HEK293T (cell line): ENCODE measurements around the gene ONECUT1.

Source experiments
- CTCF ChIA-PET: fragments of 350-600 bp; formaldehyde crosslinking; extraction: SDS; loops from one replicate; lab custom pipeline; 2021; ENCODE audit warnings: antibody characterized with exemption, inconsistent platforms; lab: Yijun Ruan, JAX
- POLR2A ChIA-PET: fragments of 350-600 bp; formaldehyde crosslinking; extraction: SDS; loops from one replicate; lab custom pipeline; 2020; ENCODE audit warnings: antibody characterized with exemption, inconsistent platforms; lab: Yijun Ruan, JAX
- DNase-seq: peaks from one replicate; pipeline ENCODE4 v3.0.0; 2012; ENCODE audit warnings: mixed read lengths; ENCODE audit errors: extremely low spot score
- ARNT ChIP-seq: fragments of 450-650 bp; IDR thresholded peaks from 2 replicates; pipeline ENCODE4 v1.6.1; 2017; ENCODE audit warnings: mild to moderate bottlenecking
- BHLHE40 ChIP-seq: fragments of 450-650 bp; IDR thresholded peaks from 2 replicates; pipeline ENCODE4 v1.6.1; 2016; ENCODE audit warnings: mild to moderate bottlenecking, moderate library complexity, borderline replicate concordance
- CTBP1 ChIP-seq: fragments of 450-650 bp; IDR thresholded peaks from 2 replicates; pipeline ENCODE4 v1.6.1; 2016; ENCODE audit warnings: borderline replicate concordance
- ELF4 ChIP-seq: fragments of 450-650 bp; IDR thresholded peaks from 2 replicates; pipeline ENCODE4 v1.6.1; 2017; ENCODE audit warnings: antibody characterized with exemption
- FOXA1 ChIP-seq: fragments of 450-650 bp; IDR thresholded peaks from 2 replicates; pipeline ENCODE4 v1.6.1; 2016; ENCODE audit warnings: mild to moderate bottlenecking
- FOXK2 ChIP-seq: fragments of 450-650 bp; IDR thresholded peaks from 2 replicates; pipeline ENCODE4 v1.6.1; 2016; ENCODE audit warnings: mild to moderate bottlenecking
- FOXM1 ChIP-seq: fragments of 450-650 bp; IDR thresholded peaks from 2 replicates; pipeline ENCODE4 v1.6.1; 2017; ENCODE audit warnings: mild to moderate bottlenecking, borderline replicate concordance
- HDGF ChIP-seq: fragments of 450-650 bp; IDR thresholded peaks from 2 replicates; pipeline ENCODE4 v1.6.1; 2017; ENCODE audit warnings: antibody characterized with exemption, borderline replicate concordance
- L3MBTL2 ChIP-seq: fragments of 450-650 bp; conservative IDR thresholded peaks from 2 replicates; pipeline ENCODE4 v1.6.1; 2016; ENCODE audit warnings: mild to moderate bottlenecking
- LEF1 ChIP-seq: fragments of 450-650 bp; IDR thresholded peaks from 2 replicates; pipeline ENCODE4 v1.6.1; 2017; ENCODE audit warnings: mild to moderate bottlenecking, borderline replicate concordance
- NFRKB ChIP-seq: fragments of 450-650 bp; IDR thresholded peaks from 2 replicates; pipeline ENCODE4 v1.6.1; 2016; ENCODE audit warnings: mild to moderate bottlenecking, moderate library complexity
- SP1 ChIP-seq: fragments of 450-650 bp; IDR thresholded peaks from 2 replicates; pipeline ENCODE4 v1.6.1; 2017
- SUZ12 ChIP-seq: fragments of 450-650 bp; IDR thresholded peaks from 2 replicates; pipeline ENCODE4 v1.6.1; 2016; ENCODE audit warnings: mild to moderate bottlenecking
- TARDBP ChIP-seq: fragments of 450-650 bp; IDR thresholded peaks from 2 replicates; pipeline ENCODE4 v1.6.1; 2016
- ZNF384 ChIP-seq: fragments of 450-650 bp; IDR thresholded peaks from 2 replicates; pipeline ENCODE4 v1.6.1; 2016
- TF ChIP-seq, protein P1 (sequence below): fragments of 450-650 bp; IDR thresholded peaks from 2 replicates; pipeline ENCODE4 v1.6.1; 2016

The ONECUT1 gene

GRCh38 chr15:52762621-52763020, 27.5 kb downstream of the ONECUT1 start:
- no peak for DNase-seq
- CTCF ChIA-PET = no interaction called here
- TF ChIP-seq ARNT = no peak
- TF ChIP-seq, protein P1, sequence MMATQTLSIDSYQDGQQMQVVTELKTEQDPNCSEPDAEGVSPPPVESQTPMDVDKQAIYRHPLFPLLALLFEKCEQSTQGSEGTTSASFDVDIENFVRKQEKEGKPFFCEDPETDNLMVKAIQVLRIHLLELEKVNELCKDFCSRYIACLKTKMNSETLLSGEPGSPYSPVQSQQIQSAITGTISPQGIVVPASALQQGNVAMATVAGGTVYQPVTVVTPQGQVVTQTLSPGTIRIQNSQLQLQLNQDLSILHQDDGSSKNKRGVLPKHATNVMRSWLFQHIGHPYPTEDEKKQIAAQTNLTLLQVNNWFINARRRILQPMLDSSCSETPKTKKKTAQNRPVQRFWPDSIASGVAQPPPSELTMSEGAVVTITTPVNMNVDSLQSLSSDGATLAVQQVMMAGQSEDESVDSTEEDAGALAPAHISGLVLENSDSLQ = no peak
- no peak for TF ChIP-seq SUZ12
- no peak for TF ChIP-seq HDGF
- no peak for TF ChIP-seq ZNF384
- TF ChIP-seq CTBP1 = no peak
- POLR2A ChIA-PET = no interaction called here

DNA sequence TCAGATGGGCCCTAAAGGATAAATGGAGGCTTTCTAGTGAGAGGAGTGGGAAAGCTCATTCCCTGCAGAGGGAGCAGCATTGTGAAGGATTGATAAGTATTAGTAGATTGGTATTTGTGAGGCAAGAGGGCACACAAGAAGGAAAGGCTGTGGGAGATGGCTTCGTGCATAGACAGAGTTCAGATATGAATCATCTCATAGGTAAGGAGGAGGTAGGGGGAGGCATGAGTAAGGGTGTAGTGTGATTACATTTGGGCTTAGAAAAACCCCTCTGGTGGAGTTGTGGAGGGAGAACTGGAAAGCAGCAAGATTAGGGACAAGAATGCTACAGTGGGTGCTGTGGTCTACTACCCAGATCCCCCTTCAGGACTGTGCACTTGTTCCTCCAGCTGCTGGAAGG, 29.6 kb downstream of the ONECUT1 start:
- no peak for DNase-seq
- CTCF ChIA-PET = no interaction called here
- TF ChIP-seq FOXM1 (no peak), L3MBTL2 (no peak)
- POLR2A ChIA-PET = no interaction called here

GRCh38 chr15:52759969-52760368, 30.2 kb downstream of the ONECUT1 start:
- CTCF ChIA-PET = no interaction called here

GRCh38 chr15:52757496-52757895, 32.6 kb downstream of the ONECUT1 start:
- ChIA-PET POLR2A (no interaction called here), CTCF (no interaction called here)
- no peak for TF ChIP-seq L3MBTL2
- TF ChIP-seq FOXA1 = no peak
- no peak for TF ChIP-seq HDGF
- no peak for TF ChIP-seq NFRKB
- no peak for TF ChIP-seq FOXM1
- TF ChIP-seq SUZ12 = no peak
- TF ChIP-seq BHLHE40 = no peak
- TF ChIP-seq ELF4 = no peak
- no peak for TF ChIP-seq TARDBP
- no peak for TF ChIP-seq LEF1
- TF ChIP-seq FOXK2 = no peak
- DNase-seq = no peak

More at GRCh38 chr15:52759969-52760368, 30.2 kb downstream of the ONECUT1 start:
- DNase-seq = no peak
- POLR2A ChIA-PET = no interaction called here
- TF ChIP-seq SUZ12 (no peak), FOXA1 (no peak), TARDBP (no peak), CTBP1 (no peak), ELF4 (no peak), SP1 (no peak), L3MBTL2 (no peak), HDGF (no peak), LEF1 (no peak), ZNF384 (no peak), FOXK2 (no peak), BHLHE40 (no peak), ARNT (no peak), FOXM1 (no peak), NFRKB (no peak)
- TF ChIP-seq, protein P1 = no peak

- no peak for TF ChIP-seq ZNF384
- no peak for TF ChIP-seq FOXM1
- TF ChIP-seq, protein P1 = no peak
- TF ChIP-seq SP1 = no peak
- no peak for TF ChIP-seq HDGF
- TF ChIP-seq CTBP1 = no peak
- TF ChIP-seq BHLHE40 = no peak
- no peak for TF ChIP-seq ELF4
- TF ChIP-seq ARNT = no peak
- TF ChIP-seq LEF1 = no peak
- TF ChIP-seq L3MBTL2 = no peak
- no peak for TF ChIP-seq NFRKB
- TF ChIP-seq SUZ12 = no peak
- TF ChIP-seq FOXK2 = no peak
- TF ChIP-seq TARDBP = no peak
- no peak for TF ChIP-seq FOXA1
- ChIA-PET POLR2A (no interaction called here), CTCF (no interaction called here)
- DNase-seq = no peak
These were observed 38.6 kb downstream of the ONECUT1 start for GRCh38 chr15:52751522-52751921.

DNA sequence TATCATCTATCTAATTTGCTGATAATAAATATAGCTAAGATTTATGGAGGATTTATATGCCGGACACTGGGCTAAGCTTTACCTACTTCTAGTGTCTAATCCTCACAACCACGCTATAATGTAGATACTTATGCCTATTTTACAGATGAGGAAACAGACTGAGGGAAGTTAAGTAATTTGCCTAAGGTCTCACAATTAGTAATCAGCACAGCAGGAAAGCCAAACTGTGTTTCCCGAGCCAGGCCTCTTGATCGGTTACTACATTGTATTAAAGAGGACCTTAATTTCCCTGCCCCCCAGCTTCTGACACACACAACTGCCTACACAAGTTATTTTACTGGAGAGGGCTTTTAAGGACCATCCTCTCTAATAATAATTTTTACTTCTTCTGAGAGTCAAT, 40.9 kb downstream of the ONECUT1 start:
- CTCF ChIA-PET = interaction anchor here (1.7 kb wide), 1 partner anchor 14 kb away, joined by 4 read pairs; no protein-coding TSS in a partner anchor
- DNase-seq = no peak
- POLR2A ChIA-PET = no interaction called here
- no peak for TF ChIP-seq CTBP1

DNA sequence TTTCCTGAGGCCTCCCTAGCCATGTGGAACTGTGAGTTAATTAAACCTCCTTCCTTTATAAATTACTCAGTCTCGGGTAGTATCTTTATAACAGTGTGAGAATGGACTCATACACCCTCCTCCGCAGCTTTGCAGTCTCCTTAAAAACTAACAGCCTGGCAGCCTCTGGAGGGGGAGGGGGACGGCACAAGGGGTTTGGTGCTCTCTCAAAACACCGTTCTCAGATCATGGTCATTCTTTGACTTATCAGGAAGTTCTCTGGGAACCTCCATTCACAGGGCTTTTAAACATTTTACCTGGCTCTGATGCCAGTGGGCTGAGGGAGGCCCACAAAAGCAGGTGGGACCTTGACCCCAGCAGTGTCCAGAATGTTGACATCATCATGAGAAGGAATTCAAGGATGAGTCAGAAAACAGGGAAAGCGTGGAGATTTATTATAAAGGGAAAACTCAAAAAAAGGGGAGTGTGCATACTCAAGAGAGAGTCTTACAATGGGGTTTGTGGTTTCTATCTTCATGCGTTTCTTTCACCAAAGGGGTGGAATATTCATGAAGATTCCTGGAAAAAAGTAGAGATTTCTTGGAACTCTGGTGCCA, 43.9 kb downstream of the ONECUT1 start:
- TF ChIP-seq SUZ12 (no peak), L3MBTL2 (no peak), SP1 (no peak), ARNT (no peak), FOXA1 (no peak), HDGF (no peak), BHLHE40 (no peak), NFRKB (no peak), FOXM1 (no peak), ELF4 (no peak), LEF1 (no peak), ZNF384 (no peak), FOXK2 (no peak), TARDBP (no peak), CTBP1 (no peak)
- TF ChIP-seq, protein P1 = no peak
- DNase-seq = no peak
- ChIA-PET CTCF (no interaction called here), POLR2A (no interaction called here)
